Peyer's patch (tissue), 4 donors: ENCODE measurements around the gene COL24A1. TPM values are rescaled to one million over a fixed set of nuclear protein-coding genes. Genes with fewer than 3 reads are reported as not detected.

Source experiments
- DNase-seq, 3 donors: peaks; one replicate each; pipeline ENCODE4 v3.0.0-alpha.2; 2017 to 2019
- H3K27ac ChIP-seq, 4 donors: fragments of 200-600 bp; sonication (generic); one replicate each; pipeline ENCODE4 v1.5.1; 2016 to 2019
- H3K27me3 ChIP-seq, 2 donors: fragments of 200-600 bp; sonication (generic); one replicate each; pipeline ENCODE4 v1.5.1; 2019
- H3K36me3 ChIP-seq, 3 donors: fragments of 200-600 bp; sonication (generic); one replicate each; pipeline ENCODE4 v1.5.1; 2016 to 2019
- H3K4me1 ChIP-seq, 4 donors: fragments of 200-600 bp; sonication (generic); one replicate each; pipeline ENCODE4 v1.5.1; 2016 to 2019
- H3K4me3 ChIP-seq, 4 donors: fragments of 200-600 bp; sonication (generic); 1 replicate in 3 of 4; 2 replicates in 1 of 4; pipeline ENCODE4 v1.5.1; 2016 to 2019; ENCODE audit warnings: mild to moderate bottlenecking in 1 of 4
- H3K9me3 ChIP-seq, 4 donors: fragments of 200-600 bp; sonication (generic); one replicate each; pipeline ENCODE4 v1.5.1; 2016 to 2019; ENCODE audit warnings: mild to moderate bottlenecking in 1 of 4
- POLR2A ChIP-seq, 2 donors: fragments of 450-650 bp; IDR thresholded peaks; one replicate each; pipeline ENCODE4 v1.5.1; 2017; ENCODE audit warnings: antibody characterized with exemption in 2 of 2, mild to moderate bottlenecking in 2 of 2, moderate library complexity in 2 of 2
- total RNA-seq, 4 donors: library from RNA; depleted of rRNA; stranded (reverse); fragments of >200 nt; gene quantifications; one replicate each; pipeline ENCODE4 v1.1.0, GENCODE V29; 2016
- TF ChIP-seq, protein P1 (sequence below), 6 experiments: fragments of 450-650 bp in 4 of 6; fragments of 200-600 bp in 2 of 6; sonication (generic) in 1 of 6; IDR thresholded peaks; one replicate each; pipeline ENCODE4 v1.5.1; 2017 to 2019; ENCODE audit warnings: antibody characterized with exemption in 6 of 6, mild to moderate bottlenecking in 3 of 6, moderate library complexity in 1 of 6

The COL24A1 gene
- total RNA-seq, 4 donors from 2014 or later: 0.18 to 3.3 (median 0.34) TPM

DNA sequence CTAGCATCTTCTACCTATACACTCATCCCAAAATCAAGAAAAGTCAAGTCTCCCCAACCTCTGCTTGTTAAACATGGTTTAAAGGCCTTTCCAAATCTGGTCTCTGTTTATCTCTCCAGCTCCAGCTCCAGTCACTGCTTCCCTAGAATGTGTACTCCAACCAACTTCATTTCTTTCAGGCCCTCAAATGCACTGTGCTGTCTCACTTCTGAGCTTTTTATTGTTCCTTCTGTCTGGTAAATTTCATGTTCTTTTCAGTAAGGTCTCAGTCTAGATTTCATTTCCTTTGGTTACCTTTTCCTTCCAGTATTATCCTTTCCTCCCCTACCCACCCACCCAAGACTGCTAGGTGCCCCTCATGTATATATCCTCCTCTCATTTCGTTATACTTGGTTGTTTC is 3.7 kb downstream of the COL24A1 start:
- H3K36me3 ChIP-seq: no peaks in the 10 kb centered on the region
- DNase-seq: no peak
- peaks cover 0 to 4% (median 0%) of the 10 kb centered on the region in 4 donors for H3K9me3 ChIP-seq
- no peak overlapping the region for H3K27ac ChIP-seq
- no peaks in the 10 kb centered on the region for H3K27me3 ChIP-seq
- no peak for TF ChIP-seq POLR2A (IDR thresholded peaks at IDR 0.05)
- TF ChIP-seq, protein P1, sequence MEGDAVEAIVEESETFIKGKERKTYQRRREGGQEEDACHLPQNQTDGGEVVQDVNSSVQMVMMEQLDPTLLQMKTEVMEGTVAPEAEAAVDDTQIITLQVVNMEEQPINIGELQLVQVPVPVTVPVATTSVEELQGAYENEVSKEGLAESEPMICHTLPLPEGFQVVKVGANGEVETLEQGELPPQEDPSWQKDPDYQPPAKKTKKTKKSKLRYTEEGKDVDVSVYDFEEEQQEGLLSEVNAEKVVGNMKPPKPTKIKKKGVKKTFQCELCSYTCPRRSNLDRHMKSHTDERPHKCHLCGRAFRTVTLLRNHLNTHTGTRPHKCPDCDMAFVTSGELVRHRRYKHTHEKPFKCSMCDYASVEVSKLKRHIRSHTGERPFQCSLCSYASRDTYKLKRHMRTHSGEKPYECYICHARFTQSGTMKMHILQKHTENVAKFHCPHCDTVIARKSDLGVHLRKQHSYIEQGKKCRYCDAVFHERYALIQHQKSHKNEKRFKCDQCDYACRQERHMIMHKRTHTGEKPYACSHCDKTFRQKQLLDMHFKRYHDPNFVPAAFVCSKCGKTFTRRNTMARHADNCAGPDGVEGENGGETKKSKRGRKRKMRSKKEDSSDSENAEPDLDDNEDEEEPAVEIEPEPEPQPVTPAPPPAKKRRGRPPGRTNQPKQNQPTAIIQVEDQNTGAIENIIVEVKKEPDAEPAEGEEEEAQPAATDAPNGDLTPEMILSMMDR (IDR thresholded peaks at IDR 0.05): no peak
- H3K4me1 ChIP-seq: no peaks in the 10 kb centered on the region
- no peak overlapping the region for H3K4me3 ChIP-seq

DNA sequence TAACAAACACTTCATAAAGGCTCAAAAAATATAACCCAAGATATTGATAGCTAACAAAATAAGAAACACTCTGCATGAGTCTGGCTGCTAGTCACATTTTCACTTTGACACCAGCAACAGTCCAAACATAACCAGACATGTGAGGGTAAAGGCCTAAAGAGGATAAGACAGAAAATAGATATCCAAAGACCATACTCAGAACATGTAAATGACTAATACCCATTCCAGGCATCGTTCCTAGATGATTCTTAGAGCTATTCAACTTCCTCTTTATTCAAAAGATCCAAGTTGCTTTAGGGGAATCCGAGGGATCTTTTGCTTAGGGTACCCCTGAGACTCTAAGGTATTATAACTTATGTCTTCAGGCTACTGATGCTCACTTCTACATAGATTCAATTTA is 5.1 kb downstream of the COL24A1 start:
- TF ChIP-seq, protein P1 (IDR thresholded peaks at IDR 0.05): no peak
- no peak for TF ChIP-seq POLR2A (IDR thresholded peaks at IDR 0.05)
- Histone ChIP-seq H3K36me3 (no peaks in the 10 kb centered on the region), H3K27ac (no peak overlapping the region), H3K4me1 (no peaks in the 10 kb centered on the region), H3K4me3 (no peak overlapping the region), H3K9me3 (peaks cover 0 to under 1% (median 0%) of the 10 kb centered on the region in 4 donors), H3K27me3 (no peaks in the 10 kb centered on the region)
- no peak for DNase-seq

- H3K36me3 ChIP-seq: no peaks in the 10 kb centered on the region
- no peaks in the 10 kb centered on the region for H3K4me1 ChIP-seq
- no peaks in the 10 kb centered on the region for H3K9me3 ChIP-seq
- no peak overlapping the region for H3K27ac ChIP-seq
- TF ChIP-seq POLR2A (IDR thresholded peaks at IDR 0.05): no peak
- DNase-seq: no peak
- no peak overlapping the region for H3K4me3 ChIP-seq
- H3K27me3 ChIP-seq: no peaks in the 10 kb centered on the region
Observed at GRCh38 chr1:86150553-86151055, 6.0 kb downstream of the COL24A1 start.

DNA sequence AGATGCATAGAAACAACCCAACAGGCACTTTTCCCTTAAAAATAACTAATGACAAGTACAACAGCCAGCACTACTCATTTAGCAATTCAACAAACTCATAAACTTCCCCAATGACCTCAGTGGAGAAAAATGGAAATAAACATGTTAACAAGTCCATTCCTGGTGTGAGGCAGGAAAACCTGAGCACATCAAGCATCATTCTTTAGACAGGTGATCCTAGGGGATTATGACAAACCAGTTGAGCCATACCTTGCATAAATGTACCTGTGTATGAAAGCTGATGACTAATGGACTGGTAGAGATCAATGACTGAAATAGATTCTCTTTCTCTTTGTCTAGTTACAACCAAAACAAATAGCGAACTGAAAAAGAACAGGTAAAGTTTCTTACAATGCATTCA is 7.0 kb downstream of the COL24A1 start:
- no peaks in the 10 kb centered on the region for H3K4me1 ChIP-seq
- H3K36me3 ChIP-seq: no peaks in the 10 kb centered on the region
- H3K9me3 ChIP-seq: no peaks in the 10 kb centered on the region
- TF ChIP-seq, protein P1 (IDR thresholded peaks at IDR 0.05): no peak
- no peak for TF ChIP-seq POLR2A (IDR thresholded peaks at IDR 0.05)
- no peak overlapping the region for H3K27ac ChIP-seq
- no peaks in the 10 kb centered on the region for H3K27me3 ChIP-seq
- no peak for DNase-seq
- no peak overlapping the region for H3K4me3 ChIP-seq

- no peaks in the 10 kb centered on the region for H3K36me3 ChIP-seq
- no peaks in the 10 kb centered on the region for H3K9me3 ChIP-seq
- TF ChIP-seq, protein P1 (IDR thresholded peaks at IDR 0.05): no peak
- no peak for TF ChIP-seq POLR2A (IDR thresholded peaks at IDR 0.05)
- no peaks in the 10 kb centered on the region for H3K27me3 ChIP-seq
- H3K4me3 ChIP-seq: no peak overlapping the region
- no peaks in the 10 kb centered on the region for H3K4me1 ChIP-seq
- no peak overlapping the region for H3K27ac ChIP-seq
- no peak for DNase-seq
Observed at GRCh38 chr1:86147755-86148154, 8.8 kb downstream of the COL24A1 start.

GRCh38 chr1:86146566-86146965 is 10.0 kb downstream of the COL24A1 start:
- TF ChIP-seq, protein P1 (IDR thresholded peaks at IDR 0.05): no peak
- TF ChIP-seq POLR2A (IDR thresholded peaks at IDR 0.05): no peak
- Histone ChIP-seq H3K27me3 (no peaks in the 10 kb centered on the region), H3K4me1 (no peaks in the 10 kb centered on the region), H3K27ac (no peak overlapping the region), H3K9me3 (no peaks in the 10 kb centered on the region), H3K36me3 (no peaks in the 10 kb centered on the region), H3K4me3 (no peak overlapping the region)
- DNase-seq: no peak
